ENCODE data around the gene C16orf54. TPM values are rescaled to one million over a fixed set of nuclear protein-coding genes. Genes with fewer than 3 reads are reported as not detected.

C16orf54 gene
- total RNA-seq, 1 experiment from 2014 or later, result not detected

- Histone ChIP-seq H2BK5ac (ENCODE audit: insufficient read length, low read length) (no peak overlapping the region), H4K5ac (ENCODE audit: insufficient read length, low read depth, low read length) (no peak overlapping the region), H3K9ac (ENCODE audit: extremely low read depth, insufficient read length, low read length) (no peak overlapping the region), H3K4ac (ENCODE audit: low read depth, low read length) (no peak overlapping the region), H2AK5ac (ENCODE audit: insufficient read length, low read length) (no peak overlapping the region), H3K9me3 (ENCODE audit: control insufficient read depth, low read depth, low read length) (no peaks in the 10 kb centered on the region), H4K8ac (replicated peaks; ENCODE audit: insufficient read length, low read depth, low read length) (no peak overlapping the region), H3K79me2 (ENCODE audit: insufficient read depth, low read length) (no peaks in the 10 kb centered on the region), H2BK15ac (ENCODE audit: low read depth, low read length) (no peak overlapping the region), H3K14ac (ENCODE audit: insufficient read depth, low read length) (no peak overlapping the region), H2AFZ (ENCODE audit: low read length) (no peak overlapping the region), H3K4me2 (ENCODE audit: insufficient read depth, insufficient read length, low read length) (no peak overlapping the region), H3K79me1 (ENCODE audit: insufficient read depth, low read depth, low read length, poor library complexity, severe bottlenecking) (no peaks in the 10 kb centered on the region), H3K56ac (ENCODE audit: insufficient read length, low read depth, low read length) (no peak overlapping the region), H2BK12ac (ENCODE audit: insufficient read length, low read depth, low read length) (no peak overlapping the region), H4K91ac (ENCODE audit: insufficient read length, low read depth, low read length) (no peak overlapping the region), H3K18ac (ENCODE audit: insufficient read length, low read depth, low read length) (no peak overlapping the region), H2BK20ac (ENCODE audit: low read depth, low read length, poor library complexity, severe bottlenecking) (no peak overlapping the region), H3K4me1 (ENCODE audit: insufficient read depth, low read length) (no peaks in the 10 kb centered on the region), H4K20me1 (ENCODE audit: control insufficient read depth, insufficient read depth, insufficient read length) (no peaks in the 10 kb centered on the region), H3K27me3 (ENCODE audit: insufficient read depth, low read length) (no peaks in the 10 kb centered on the region), H3K23me2 (ENCODE audit: insufficient read length, low read depth, low read length, poor library complexity, severe bottlenecking) (no peaks in the 10 kb centered on the region), H3T11ph (ENCODE audit: low read length) (no peak overlapping the region), H3K27ac (ENCODE audit: insufficient read length, low read depth, low read length) (no peak overlapping the region), H3K23ac (ENCODE audit: insufficient read length, low read depth, low read length) (no peak overlapping the region), H2BK120ac (ENCODE audit: low read depth, low read length, poor library complexity, severe bottlenecking) (no peak overlapping the region)
- Mint-ChIP-seq H3K27ac (peak overlapping the region in 1 of 3 experiments; percentile 16; a peak in 1 of 7 replicates), H3K4me1 (peaks cover 8 to 10% of the 10 kb centered on the region in 2 experiments; a peak in 2 of 4 replicates), H3K9me3 (no peaks in the 10 kb centered on the region), H3K36me3 (ENCODE audit: insufficient read depth in 1 of 3, low read depth in 3 of 3) (no peaks in the 10 kb centered on the region), H3K27me3 (ENCODE audit: low read depth) (peaks cover 3% of the 10 kb centered on the region), H3K4me3 (no peak overlapping the region)
- no CpG with 5 or more reads among the region's 15 CpGs for WGBS (ENCODE audit: extremely low coverage, insufficient read length, low lambda C conversion rate)
- TF ChIP-seq, protein P1, sequence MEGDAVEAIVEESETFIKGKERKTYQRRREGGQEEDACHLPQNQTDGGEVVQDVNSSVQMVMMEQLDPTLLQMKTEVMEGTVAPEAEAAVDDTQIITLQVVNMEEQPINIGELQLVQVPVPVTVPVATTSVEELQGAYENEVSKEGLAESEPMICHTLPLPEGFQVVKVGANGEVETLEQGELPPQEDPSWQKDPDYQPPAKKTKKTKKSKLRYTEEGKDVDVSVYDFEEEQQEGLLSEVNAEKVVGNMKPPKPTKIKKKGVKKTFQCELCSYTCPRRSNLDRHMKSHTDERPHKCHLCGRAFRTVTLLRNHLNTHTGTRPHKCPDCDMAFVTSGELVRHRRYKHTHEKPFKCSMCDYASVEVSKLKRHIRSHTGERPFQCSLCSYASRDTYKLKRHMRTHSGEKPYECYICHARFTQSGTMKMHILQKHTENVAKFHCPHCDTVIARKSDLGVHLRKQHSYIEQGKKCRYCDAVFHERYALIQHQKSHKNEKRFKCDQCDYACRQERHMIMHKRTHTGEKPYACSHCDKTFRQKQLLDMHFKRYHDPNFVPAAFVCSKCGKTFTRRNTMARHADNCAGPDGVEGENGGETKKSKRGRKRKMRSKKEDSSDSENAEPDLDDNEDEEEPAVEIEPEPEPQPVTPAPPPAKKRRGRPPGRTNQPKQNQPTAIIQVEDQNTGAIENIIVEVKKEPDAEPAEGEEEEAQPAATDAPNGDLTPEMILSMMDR (conservative IDR thresholded peaks at IDR 0.05), result no peak
- DNase-seq, result no peak
Measured at GRCh38 chr16:29765167-29766032, 19.6 kb upstream of the C16orf54 start.

Measured in H9 (cell line).